SK-N-SH (cell line): ENCODE results near the gene ARL5C. TPM values are rescaled to one million over a fixed set of nuclear protein-coding genes. Genes with fewer than 3 reads are reported as not detected.

Experiments
- CTCF ChIA-PET: fragments of 300-600, 350-600 bp; formaldehyde crosslinking; extraction: SDS; loops from one replicate; lab custom pipeline; 2021; lab: Yijun Ruan, JAX
- POLR2A ChIA-PET: fragments of 350-600 bp; sonication (Branson Sonifier 250); formaldehyde crosslinking; extraction: SDS; loops from one replicate; lab custom pipeline; 2020; ENCODE audit warnings: antibody characterized with exemption, inconsistent platforms; lab: Yijun Ruan, JAX
- DNase-seq: peaks from one replicate; pipeline ENCODE4 v3.0.0; 2012
- H2AFZ ChIP-seq: fragments of 200-600 bp; sonication (generic); 2 replicates; pipeline ENCODE4 v1.8.1; 2016; ENCODE audit warnings: antibody characterized with exemption, mild to moderate bottlenecking, low read depth
- H3F3A ChIP-seq: fragments of 200-600 bp; sonication (generic); replicated peaks from 2 replicates; pipeline ENCODE3; 2016; ENCODE audit warnings: antibody characterized with exemption, mild to moderate bottlenecking; ENCODE audit not compliant: insufficient read depth
- H3K27ac ChIP-seq, 2 experiments: fragments of 200-500 bp in 1 of 2; fragments of 200-600 bp in 1 of 2; sonication (Bioruptor generic) in 1 of 2; sonication (generic), shearing (Covaris generic) in 1 of 2; 2 replicates each; pipeline versions ENCODE4 v1.5.1 to v1.6.1; 2014 to 2016; ENCODE audit warnings: low read depth in 2 of 2, inconsistent platforms in 1 of 2, low read length in 1 of 2, mild to moderate bottlenecking in 1 of 2, mixed read lengths in 1 of 2
- H3K27me3 ChIP-seq: fragments of 200-600 bp; sonication (generic), shearing (Covaris generic); 2 replicates; pipeline ENCODE4 v1.6.1; 2016; ENCODE audit warnings: mixed run types; ENCODE audit not compliant: insufficient read depth
- H3K36me3 ChIP-seq, 2 experiments: fragments of 200-500 bp in 1 of 2; fragments of 200-600 bp in 1 of 2; sonication (Bioruptor generic) in 1 of 2; sonication (generic) in 1 of 2; replicated peaks in 1 of 2; 2 replicates each; pipeline versions ENCODE3 to v1.5.1; 2014 to 2016; ENCODE audit warnings: low read length in 1 of 2, mild to moderate bottlenecking in 1 of 2; ENCODE audit not compliant: insufficient read depth in 2 of 2, control insufficient read depth in 1 of 2
- H3K4me1 ChIP-seq, 2 experiments: fragments of 200-500 bp in 1 of 2; fragments of 200-600 bp in 1 of 2; sonication (Bioruptor generic) in 1 of 2; sonication (generic), shearing (Covaris generic) in 1 of 2; 2 replicates each; pipeline versions ENCODE4 v1.5.1 to v1.6.1; 2014 to 2016; ENCODE audit warnings: low read depth in 1 of 2, low read length in 1 of 2, mixed run types in 1 of 2; ENCODE audit not compliant: insufficient read depth in 2 of 2, control insufficient read depth in 1 of 2
- H3K4me2 ChIP-seq: fragments of 200-600 bp; sonication (generic), shearing (Covaris generic); 2 replicates; pipeline ENCODE4 v1.6.1; 2017; ENCODE audit warnings: mixed run types
- H3K4me3 ChIP-seq, 2 experiments: fragments of 200-500 bp in 1 of 2; fragments of 200-600 bp in 1 of 2; sonication (Bioruptor generic) in 1 of 2; sonication (generic), shearing (Covaris generic) in 1 of 2; 2 replicates each; pipeline versions ENCODE4 v1.5.1 to v1.8.1; 2014 to 2016; ENCODE audit warnings: low read depth in 2 of 2, inconsistent platforms in 1 of 2, low read length in 1 of 2, mild to moderate bottlenecking in 1 of 2, mixed read lengths in 1 of 2, moderate library complexity in 1 of 2
- H3K79me2 ChIP-seq: fragments of 200-600 bp; sonication (generic); 2 replicates; pipeline ENCODE4 v1.8.1; 2017; ENCODE audit warnings: mild to moderate bottlenecking; ENCODE audit not compliant: insufficient read depth
- H3K9ac ChIP-seq: fragments of 200-600 bp; sonication (generic); 2 replicates; pipeline ENCODE4 v1.6.1; 2017; ENCODE audit warnings: mixed run types
- H3K9me2 ChIP-seq: fragments of 200-600 bp; sonication (generic); 2 replicates; pipeline ENCODE4 v1.6.1; 2017; ENCODE audit warnings: mixed run types
- H3K9me3 ChIP-seq: fragments of 200-600 bp; sonication (generic); 2 replicates; pipeline ENCODE4 v1.6.1; 2017; ENCODE audit warnings: mixed run types, mild to moderate bottlenecking, moderate library complexity
- H4K20me1 ChIP-seq: fragments of 200-600 bp; sonication (generic); 2 replicates; pipeline ENCODE4 v1.6.1; 2017; ENCODE audit warnings: mild to moderate bottlenecking, mixed run types; ENCODE audit not compliant: insufficient read depth
- CHD2 ChIP-seq: fragments of 150-350 bp; IDR thresholded peaks from 2 replicates; pipeline ENCODE4 v1.6.1; 2018; ENCODE audit warnings: low read length; ENCODE audit not compliant: partially characterized antibody
- CTCF ChIP-seq: fragments of 200-600 bp; sonication (generic); IDR thresholded peaks from 2 replicates; pipeline ENCODE4 v1.6.1; 2017; ENCODE audit warnings: antibody characterized with exemption, mild to moderate bottlenecking, moderate library complexity
- EZH2phosphoT487 ChIP-seq: fragments of 200-600 bp; sonication (generic); IDR thresholded peaks from 2 replicates; pipeline ENCODE4 v1.6.1; 2017; ENCODE audit warnings: low read depth, mixed run types, mild to moderate bottlenecking, antibody characterized with exemption, moderate library complexity, borderline replicate concordance
- FOXM1 ChIP-seq: IDR thresholded peaks from 2 replicates; pipeline ENCODE4 v1.4.0; 2012; ENCODE audit warnings: low read depth, mild to moderate bottlenecking
- MEF2A ChIP-seq: IDR thresholded peaks from 2 replicates; pipeline ENCODE4 v1.4.0; 2012; ENCODE audit warnings: low read depth, borderline replicate concordance
- NFIC ChIP-seq: IDR thresholded peaks from 2 replicates; pipeline ENCODE4 v1.4.0; 2012; ENCODE audit warnings: borderline replicate concordance
- NRF1 ChIP-seq: IDR thresholded peaks from 2 replicates; pipeline ENCODE4 v1.6.1; 2012; ENCODE audit warnings: low read depth, mild to moderate bottlenecking, low read length
- POLR2AphosphoS5 ChIP-seq: IDR thresholded peaks from 2 replicates; pipeline ENCODE4 v1.6.1; 2012; ENCODE audit warnings: low read depth, low read length
- RCOR1 ChIP-seq: fragments of 150-350 bp; IDR thresholded peaks from 2 replicates; pipeline ENCODE4 v1.6.1; 2017; ENCODE audit warnings: antibody characterized with exemption, low read length
- RFX5 ChIP-seq: IDR thresholded peaks from 2 replicates; pipeline ENCODE4 v1.6.1; 2012; ENCODE audit warnings: mild to moderate bottlenecking, improper control_type of control experiment, low read length
- TCF12 ChIP-seq: IDR thresholded peaks from 2 replicates; pipeline ENCODE4 v1.4.0; 2012
- USF2 ChIP-seq: fragments of 150-350 bp; IDR thresholded peaks from 2 replicates; pipeline ENCODE4 v1.6.1; 2017; ENCODE audit warnings: antibody characterized with exemption, low read length, low read depth, borderline replicate concordance
- WGBS: methylation state at CpG from one replicate; pipeline ENCODE4 v1.1.6; 2017; ENCODE audit warnings: low lambda C conversion rate; 5-methylcytosine and 5-hydroxymethylcytosine counted together
- polyA plus RNA-seq, 3 experiments: library from polyadenylated mRNA; depleted of rRNA; stranded (reverse); fragments of >200 nt; gene quantifications; 2 replicates each; pipeline ENCODE4 v1.2.3, GENCODE V29; 2012

Gene ARL5C
- polyA plus RNA-seq, 1 of the 3 experiments (the other 2 are of a cell fraction), result not detected

DNA sequence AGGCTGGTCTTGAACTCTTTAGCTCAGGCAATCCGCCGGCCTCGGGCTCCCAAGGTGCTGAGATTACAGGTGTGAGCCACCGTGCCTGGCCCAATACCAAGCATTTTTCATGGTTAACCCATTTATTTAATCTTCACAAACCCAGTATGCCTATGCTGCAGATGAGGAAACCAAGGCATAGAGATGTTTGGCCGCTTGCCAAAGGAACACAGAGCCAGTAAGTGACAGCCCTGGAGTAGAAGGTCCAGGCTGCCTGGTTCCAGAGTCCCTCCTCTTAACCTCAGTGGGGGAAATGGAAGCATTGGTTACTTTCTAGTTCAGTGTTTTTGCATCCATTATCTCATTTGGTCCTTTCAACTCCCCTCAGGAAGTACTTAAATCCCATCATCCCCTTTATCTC, 15.3 kb upstream of the ARL5C start:
- no peak overlapping the region for H3K4me3 ChIP-seq
- H3K9me2 ChIP-seq, result no peaks in the 10 kb centered on the region
- TF ChIP-seq USF2 (no peak), POLR2AphosphoS5 (no peak), EZH2phosphoT487 (no peak), TCF12 (no peak), RFX5 (no peak), FOXM1 (no peak), CTCF (no peak), CHD2 (no peak)
- no peaks in the 10 kb centered on the region for H3K4me1 ChIP-seq
- H3K36me3 ChIP-seq, result peaks cover 33 to 43% of the 10 kb centered on the region in 2 experiments
- no peak overlapping the region for H3K27ac ChIP-seq
- no peak overlapping the region for H2AFZ ChIP-seq
- ChIA-PET POLR2A (no interaction called here), CTCF (no interaction called here)
- no peak overlapping the region for H3K4me2 ChIP-seq
- peaks cover 3% of the 10 kb centered on the region for H3F3A ChIP-seq
- H3K9ac ChIP-seq, result no peak overlapping the region
- no peaks in the 10 kb centered on the region for H4K20me1 ChIP-seq
- H3K27me3 ChIP-seq, result no peaks in the 10 kb centered on the region
- DNase-seq, result no peak
- WGBS, result 94% methylated on average over 5 of the region's 5 CpGs
- no peaks in the 10 kb centered on the region for H3K9me3 ChIP-seq
- H3K79me2 ChIP-seq, result no peaks in the 10 kb centered on the region

GRCh38 chr17:39178536-39178935, 12.6 kb upstream of the ARL5C start:
- Histone ChIP-seq H3K9me3 (no peaks in the 10 kb centered on the region), H3K79me2 (no peaks in the 10 kb centered on the region)
- 81% methylated on average over 4 of the region's 4 CpGs for WGBS
- POLR2A ChIA-PET, result no interaction called here
- no peak for DNase-seq
- no peak for TF ChIP-seq NFIC
- TF ChIP-seq RCOR1, result no peak
- no peak for TF ChIP-seq MEF2A
- no peak for TF ChIP-seq NRF1
- TF ChIP-seq, all 33 proteins: peak for 0
- Histone ChIP-seq H3K4me3 (no peak overlapping the region), H3K9me2 (no peaks in the 10 kb centered on the region), H3K9ac (no peak overlapping the region), H3K36me3 (peaks cover 33% of the 10 kb centered on the region in 2 experiments), H3K27me3 (no peaks in the 10 kb centered on the region), H2AFZ (no peak overlapping the region), H4K20me1 (no peaks in the 10 kb centered on the region), H3K4me2 (no peak overlapping the region), H3K4me1 (no peaks in the 10 kb centered on the region; a peak in 1 of 4 replicates), H3K27ac (no peak overlapping the region), H3F3A (peaks cover 3% of the 10 kb centered on the region)
- CTCF ChIA-PET, result interaction anchor here (1.4 to 6.2 kb wide), 2 partner anchors 13 to 24 kb away, joined by 5 to 71 read pairs; partner anchors contain the start of gene PLXDC1
